ENCODE data around the gene NGRN.

DNA sequence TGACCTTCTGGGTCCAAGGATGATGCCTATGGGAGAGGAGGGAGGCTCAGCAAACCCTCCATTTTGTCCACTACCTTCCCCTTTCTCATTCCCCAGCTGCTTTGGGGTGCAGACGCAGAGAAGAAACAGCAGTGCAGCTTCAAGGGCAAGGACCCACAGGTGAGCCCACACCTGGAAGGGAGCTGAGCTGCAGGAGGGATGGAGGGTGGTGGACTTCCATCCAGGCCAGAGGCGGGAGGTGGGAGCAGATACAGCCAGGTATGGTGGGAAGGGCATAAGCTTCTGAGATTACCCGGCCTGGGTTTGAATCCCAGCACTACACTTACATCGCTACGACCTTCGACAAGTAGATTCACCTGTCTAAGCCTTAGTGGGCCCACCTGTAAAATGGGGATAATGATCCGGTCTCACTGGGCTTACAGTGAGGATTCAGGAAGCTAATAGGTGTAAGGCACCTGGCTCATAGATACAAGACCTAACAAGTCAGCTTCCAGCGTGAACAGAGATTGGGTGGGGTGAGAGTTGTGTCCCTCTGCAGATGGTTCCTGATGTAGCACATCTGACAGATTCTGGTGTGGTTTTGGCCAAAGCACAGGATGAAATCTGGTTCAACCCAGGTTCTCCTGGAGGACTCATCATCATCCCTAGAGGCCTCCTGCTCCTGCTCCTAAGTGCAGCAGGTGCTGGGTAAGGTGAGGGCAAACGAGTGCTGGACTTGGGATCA is 47.6 kb upstream of the NGRN start:
- TF ChIP-seq TAF1 (IDR thresholded peaks at IDR 0.05; ENCODE audit: low read depth, low read length) (no peak), EP300 (IDR thresholded peaks at IDR 0.05; ENCODE audit: borderline replicate concordance in 1 of 2, low read depth in 2 of 2, low read length in 2 of 2) (no peak), SRF (IDR thresholded peaks at IDR 0.05; ENCODE audit: low read depth, low read length) (no peak), POLR2A (IDR thresholded peaks at IDR 0.05; ENCODE audit: control extremely low read depth in 1 of 2, low read depth in 2 of 2, low read length in 2 of 2) (no peak), EZH2 (IDR thresholded peaks at IDR 0.05; ENCODE audit: low read depth, low read length, severe bottlenecking) (no peak), PHF8 (conservative IDR thresholded peaks at IDR 0.05; ENCODE audit: low read depth, low read length) (no peak), BCL11A (IDR thresholded peaks at IDR 0.05; ENCODE audit: low read depth in 2 of 2, low read length in 2 of 2) (no peak), EGR1 (IDR thresholded peaks at IDR 0.05; ENCODE audit: borderline replicate concordance, low read depth, low read length) (no peak), CREB1 (IDR thresholded peaks at IDR 0.05) (no peak), POLR2AphosphoS5 (IDR thresholded peaks at IDR 0.05; ENCODE audit: low read depth, low read length) (no peak), SIN3A (conservative IDR thresholded peaks at IDR 0.05 in 1 of 2, IDR thresholded peaks at IDR 0.05 in 1 of 2; ENCODE audit: low read depth in 1 of 2, low read length in 2 of 2) (no peak)
- TF ChIP-seq, protein P1, sequence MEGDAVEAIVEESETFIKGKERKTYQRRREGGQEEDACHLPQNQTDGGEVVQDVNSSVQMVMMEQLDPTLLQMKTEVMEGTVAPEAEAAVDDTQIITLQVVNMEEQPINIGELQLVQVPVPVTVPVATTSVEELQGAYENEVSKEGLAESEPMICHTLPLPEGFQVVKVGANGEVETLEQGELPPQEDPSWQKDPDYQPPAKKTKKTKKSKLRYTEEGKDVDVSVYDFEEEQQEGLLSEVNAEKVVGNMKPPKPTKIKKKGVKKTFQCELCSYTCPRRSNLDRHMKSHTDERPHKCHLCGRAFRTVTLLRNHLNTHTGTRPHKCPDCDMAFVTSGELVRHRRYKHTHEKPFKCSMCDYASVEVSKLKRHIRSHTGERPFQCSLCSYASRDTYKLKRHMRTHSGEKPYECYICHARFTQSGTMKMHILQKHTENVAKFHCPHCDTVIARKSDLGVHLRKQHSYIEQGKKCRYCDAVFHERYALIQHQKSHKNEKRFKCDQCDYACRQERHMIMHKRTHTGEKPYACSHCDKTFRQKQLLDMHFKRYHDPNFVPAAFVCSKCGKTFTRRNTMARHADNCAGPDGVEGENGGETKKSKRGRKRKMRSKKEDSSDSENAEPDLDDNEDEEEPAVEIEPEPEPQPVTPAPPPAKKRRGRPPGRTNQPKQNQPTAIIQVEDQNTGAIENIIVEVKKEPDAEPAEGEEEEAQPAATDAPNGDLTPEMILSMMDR (IDR thresholded peaks at IDR 0.05; ENCODE audit: control extremely low read depth in 1 of 3, insufficient read depth in 1 of 3, low read depth in 1 of 3, low read length in 3 of 3) = no peak
